Parathyroid adenoma (tissue), 2 donors: ENCODE results near the gene RGS18.

ENCODE experiments used
- H2AFZ ChIP-seq: fragments of 300-600 bp; sonication (generic); one replicate; pipeline ENCODE4 v1.7.0; 2017; ENCODE audit warnings: antibody characterized with exemption, mild to moderate bottlenecking
- H3K27ac ChIP-seq: fragments of 300-600 bp; sonication (generic); one replicate; pipeline ENCODE4 v1.7.0; 2017
- H3K27me3 ChIP-seq: fragments of 300-600 bp; sonication (generic); one replicate; pipeline ENCODE4 v1.7.0; 2017; ENCODE audit warnings: low read length; ENCODE audit not compliant: control insufficient read depth, insufficient read depth
- H3K36me3 ChIP-seq: fragments of 300-600 bp; sonication (generic); one replicate; pipeline ENCODE4 v1.7.0; 2017; ENCODE audit warnings: low read length; ENCODE audit not compliant: control insufficient read depth, insufficient read depth
- H3K4me1 ChIP-seq: fragments of 300-600 bp; sonication (generic); one replicate; pipeline ENCODE4 v1.7.0; 2017; ENCODE audit warnings: control low read depth
- H3K4me2 ChIP-seq: fragments of 300-600 bp; sonication (generic); one replicate; pipeline ENCODE4 v1.7.0; 2017; ENCODE audit warnings: low read length
- H3K4me3 ChIP-seq: fragments of 300-600 bp; sonication (generic); one replicate; pipeline ENCODE4 v1.7.0; 2017; ENCODE audit warnings: low read depth, low read length
- H3K79me2 ChIP-seq: fragments of 300-600 bp; sonication (generic); one replicate; pipeline ENCODE4 v1.7.0; 2017; ENCODE audit warnings: control low read depth
- H3K9ac ChIP-seq: fragments of 300-600 bp; sonication (generic); one replicate; pipeline ENCODE4 v1.7.0; 2017; ENCODE audit warnings: mild to moderate bottlenecking
- H3K9me3 ChIP-seq: fragments of 300-600 bp; sonication (generic); one replicate; pipeline ENCODE4 v1.7.0; 2017; ENCODE audit warnings: low read length; ENCODE audit not compliant: control insufficient read depth
- TF ChIP-seq, protein P1 (sequence below): fragments of 300-600 bp; sonication (generic); IDR thresholded peaks from one replicate; pipeline ENCODE4 v1.7.0; 2017; ENCODE audit warnings: antibody characterized with exemption, mild to moderate bottlenecking
- donor health status: primary hyperparathyroidism.

The RGS18 gene

GRCh38 chr1:192151176-192151575 is 7.1 kb upstream of the RGS18 start:
- Histone ChIP-seq H3K9me3 (no peaks in the 10 kb centered on the region), H3K36me3 (no peaks in the 10 kb centered on the region), H2AFZ (no peak overlapping the region), H3K9ac (no peak overlapping the region), H3K27ac (no peak overlapping the region), H3K79me2 (no peaks in the 10 kb centered on the region), H3K4me1 (no peaks in the 10 kb centered on the region), H3K4me2 (no peak overlapping the region), H3K4me3 (no peak overlapping the region), H3K27me3 (no peaks in the 10 kb centered on the region)
- TF ChIP-seq, protein P1, sequence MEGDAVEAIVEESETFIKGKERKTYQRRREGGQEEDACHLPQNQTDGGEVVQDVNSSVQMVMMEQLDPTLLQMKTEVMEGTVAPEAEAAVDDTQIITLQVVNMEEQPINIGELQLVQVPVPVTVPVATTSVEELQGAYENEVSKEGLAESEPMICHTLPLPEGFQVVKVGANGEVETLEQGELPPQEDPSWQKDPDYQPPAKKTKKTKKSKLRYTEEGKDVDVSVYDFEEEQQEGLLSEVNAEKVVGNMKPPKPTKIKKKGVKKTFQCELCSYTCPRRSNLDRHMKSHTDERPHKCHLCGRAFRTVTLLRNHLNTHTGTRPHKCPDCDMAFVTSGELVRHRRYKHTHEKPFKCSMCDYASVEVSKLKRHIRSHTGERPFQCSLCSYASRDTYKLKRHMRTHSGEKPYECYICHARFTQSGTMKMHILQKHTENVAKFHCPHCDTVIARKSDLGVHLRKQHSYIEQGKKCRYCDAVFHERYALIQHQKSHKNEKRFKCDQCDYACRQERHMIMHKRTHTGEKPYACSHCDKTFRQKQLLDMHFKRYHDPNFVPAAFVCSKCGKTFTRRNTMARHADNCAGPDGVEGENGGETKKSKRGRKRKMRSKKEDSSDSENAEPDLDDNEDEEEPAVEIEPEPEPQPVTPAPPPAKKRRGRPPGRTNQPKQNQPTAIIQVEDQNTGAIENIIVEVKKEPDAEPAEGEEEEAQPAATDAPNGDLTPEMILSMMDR, result no peak

GRCh38 chr1:192153276-192153675 is 5.0 kb upstream of the RGS18 start:
- Histone ChIP-seq H3K9me3 (no peaks in the 10 kb centered on the region), H3K27me3 (no peaks in the 10 kb centered on the region)

DNA sequence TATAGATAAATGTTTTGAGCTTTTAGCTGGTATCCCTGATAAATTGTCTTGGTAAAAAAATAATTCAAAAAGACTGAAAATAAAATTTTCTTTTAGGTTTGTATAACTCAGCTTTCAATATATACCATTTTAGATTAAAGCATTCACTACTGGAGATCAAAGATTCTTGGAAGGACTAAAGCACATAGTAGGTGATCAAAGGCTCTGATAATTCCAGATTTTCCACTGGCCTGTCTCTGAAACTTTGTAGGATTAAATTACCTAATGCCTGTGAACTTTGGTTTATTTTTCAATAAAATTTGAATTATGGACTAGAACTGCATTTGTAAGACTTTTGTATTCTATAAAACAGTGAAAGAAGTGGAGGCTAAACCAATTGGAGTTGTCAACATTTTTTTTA is 1.2 kb upstream of the RGS18 start:
- H3K4me2 ChIP-seq, result no peak overlapping the region
- H3K9me3 ChIP-seq, result no peaks in the 10 kb centered on the region
- no peak overlapping the region for H3K9ac ChIP-seq
- H3K27me3 ChIP-seq, result no peaks in the 10 kb centered on the region
- H3K79me2 ChIP-seq, result no peaks in the 10 kb centered on the region
- H3K27ac ChIP-seq, result no peak overlapping the region
- no peaks in the 10 kb centered on the region for H3K36me3 ChIP-seq
- no peak overlapping the region for H3K4me3 ChIP-seq
- TF ChIP-seq, protein P1, result no peak
- no peaks in the 10 kb centered on the region for H3K4me1 ChIP-seq
- no peak overlapping the region for H2AFZ ChIP-seq

More at GRCh38 chr1:192153276-192153675, 5.0 kb upstream of the RGS18 start:
- Histone ChIP-seq H3K4me1 (no peaks in the 10 kb centered on the region), H3K27ac (no peak overlapping the region), H3K79me2 (no peaks in the 10 kb centered on the region), H3K9ac (no peak overlapping the region), H3K4me3 (no peak overlapping the region), H3K36me3 (no peaks in the 10 kb centered on the region), H2AFZ (no peak overlapping the region), H3K4me2 (no peak overlapping the region)
- TF ChIP-seq, protein P1, result no peak

GRCh38 chr1:192159014-192159413 is 752 bp downstream of the RGS18 start:
- no peaks in the 10 kb centered on the region for H3K79me2 ChIP-seq
- H3K27ac ChIP-seq, result no peak overlapping the region
- no peaks in the 10 kb centered on the region for H3K36me3 ChIP-seq
- no peaks in the 10 kb centered on the region for H3K27me3 ChIP-seq
- H3K9ac ChIP-seq, result no peak overlapping the region
- no peaks in the 10 kb centered on the region for H3K9me3 ChIP-seq
- no peak overlapping the region for H2AFZ ChIP-seq
- H3K4me2 ChIP-seq, result no peak overlapping the region
- TF ChIP-seq, protein P1, result no peak
- no peak overlapping the region for H3K4me3 ChIP-seq
- no peaks in the 10 kb centered on the region for H3K4me1 ChIP-seq

GRCh38 chr1:192159781-192160180 is 1.5 kb downstream of the RGS18 start:
- H3K4me3 ChIP-seq, result no peak overlapping the region
- no peak overlapping the region for H3K9ac ChIP-seq
- TF ChIP-seq, protein P1, result no peak
- H3K79me2 ChIP-seq, result no peaks in the 10 kb centered on the region
- no peaks in the 10 kb centered on the region for H3K4me1 ChIP-seq
- H3K36me3 ChIP-seq, result no peaks in the 10 kb centered on the region
- no peaks in the 10 kb centered on the region for H3K9me3 ChIP-seq
- no peak overlapping the region for H3K4me2 ChIP-seq
- no peak overlapping the region for H2AFZ ChIP-seq
- H3K27ac ChIP-seq, result no peak overlapping the region
- no peaks in the 10 kb centered on the region for H3K27me3 ChIP-seq
